Activated CD4-positive, alpha-beta T cell treated with anti-CD3 and anti-CD28 coated beads, Interleukin-2, amount 50 U/mL, for 24 hours (primary cell): ENCODE data around the gene PSG5.
"Not testable (repeated sequence)": the region's sequence is repeated elsewhere in the genome, so short reads cannot be mapped to it uniquely, and the experiment has no call there.

Source experiments
- DNase-seq, 2 donors: peaks; one replicate each; pipeline ENCODE4 v3.0.0-alpha.2; 2020; ENCODE audit warnings: low read depth in 1 of 2, low spot score in 1 of 2

The PSG5 gene

DNA sequence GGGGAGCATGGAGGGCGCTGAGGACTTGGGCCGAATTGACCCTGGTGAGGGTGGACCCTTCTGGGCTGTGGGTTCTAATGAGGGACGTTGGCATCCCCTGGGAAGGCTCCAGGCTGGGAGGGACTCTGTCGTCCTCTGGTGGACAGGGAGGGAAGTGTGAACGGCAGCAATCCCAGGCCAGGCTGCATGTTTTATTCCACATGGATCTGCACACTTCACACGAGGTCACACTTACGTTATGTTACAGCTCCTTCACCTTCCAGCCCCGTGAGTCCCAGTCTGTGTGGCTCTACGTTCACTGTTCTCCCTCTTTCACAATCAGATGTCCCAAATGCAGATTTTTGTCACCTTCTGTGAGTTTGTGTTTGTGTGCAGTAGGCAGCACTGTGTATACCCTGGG is 1.8 kb upstream of the PSG5 start:
- DNase-seq, result not testable (repeated sequence)

DNA sequence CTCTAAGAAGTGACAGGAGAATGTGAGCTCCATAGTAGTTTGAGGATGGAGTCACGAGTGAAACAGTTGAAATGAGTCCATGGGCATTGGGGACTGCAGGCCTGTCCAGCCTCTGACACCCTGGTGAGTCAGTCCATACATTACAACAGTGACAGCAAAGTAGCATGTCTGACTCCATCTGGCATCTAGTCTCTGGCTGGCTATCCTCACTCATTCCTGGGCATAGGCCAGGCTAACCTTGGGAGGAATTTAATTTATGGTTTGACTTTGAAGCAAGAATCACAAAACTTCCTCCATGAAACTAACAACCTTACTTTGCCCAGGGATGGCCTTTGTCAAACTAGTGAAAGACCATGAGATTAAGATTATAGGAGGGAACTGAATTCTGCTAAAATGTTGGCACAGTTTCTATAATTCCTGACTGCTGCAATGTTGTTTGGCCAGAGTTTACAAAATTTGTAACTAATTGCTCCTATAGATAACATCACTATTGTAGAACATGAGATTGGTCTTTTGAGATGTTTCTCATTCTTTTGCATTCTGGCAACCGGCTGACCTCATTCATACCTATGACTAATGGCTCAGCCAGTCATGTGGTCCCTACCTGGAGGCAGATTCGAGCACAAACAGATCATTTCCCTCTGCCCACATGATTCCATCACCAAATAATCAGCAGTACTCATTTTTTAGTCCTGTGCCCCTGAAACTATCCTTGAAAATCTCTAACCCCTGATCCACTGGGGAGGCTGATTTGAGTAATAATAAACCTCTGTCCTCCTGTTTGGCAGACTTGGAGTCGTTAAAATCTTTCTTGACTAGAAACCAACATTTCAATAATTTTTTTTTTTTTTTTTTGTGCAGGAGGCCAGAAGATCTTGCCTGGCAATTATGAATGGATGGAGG is 4.2 kb downstream of the PSG5 start:
- not testable (repeated sequence) for DNase-seq

DNA sequence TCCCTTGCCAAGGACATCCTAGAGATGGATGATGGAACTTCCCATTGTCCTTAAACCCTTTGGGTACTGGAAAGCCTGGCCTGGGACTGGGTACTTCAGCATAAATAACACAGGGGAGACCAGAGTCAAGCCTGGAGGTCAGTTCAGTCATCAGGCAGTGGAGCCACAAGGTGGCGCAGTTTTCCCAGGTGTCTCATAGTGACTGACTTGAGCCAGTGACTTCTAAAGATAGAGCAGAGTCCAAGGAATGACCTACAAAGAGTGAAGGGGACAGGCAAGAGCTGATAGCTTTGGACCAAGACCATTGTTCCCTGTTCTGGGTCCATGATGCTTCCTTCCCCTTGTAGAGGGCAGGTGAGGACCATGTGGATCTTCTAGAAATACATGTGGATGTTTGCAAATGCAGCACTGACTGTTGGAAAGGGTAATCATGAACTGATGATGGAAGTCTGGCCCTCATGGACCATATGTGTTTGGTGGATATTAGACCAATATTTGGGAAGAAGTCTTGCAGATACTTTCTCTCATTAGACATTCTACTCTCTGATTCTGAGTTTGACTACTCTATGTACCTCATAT is 6.7 kb downstream of the PSG5 start:
- DNase-seq, result not testable (repeated sequence)

DNA sequence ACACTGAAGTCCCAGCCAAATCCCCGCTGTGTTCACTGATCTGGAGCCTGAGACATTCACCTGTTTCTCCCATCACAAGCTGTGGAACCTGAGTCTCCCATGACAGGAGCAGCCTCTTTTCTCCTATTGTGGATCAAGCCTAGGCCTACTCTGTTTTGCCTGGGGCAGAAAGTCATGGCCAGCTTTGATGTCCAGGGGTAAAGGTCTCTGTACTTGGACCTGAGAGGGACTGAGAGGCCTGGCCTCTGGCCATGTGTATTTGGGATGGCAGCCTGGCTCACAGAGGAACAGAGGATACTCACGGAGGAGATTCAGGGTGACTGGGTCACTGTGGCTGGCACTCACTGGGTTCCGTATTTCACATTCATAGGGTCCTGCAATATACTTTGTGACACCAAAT is 7.8 kb downstream of the PSG5 start:
- DNase-seq, result not testable (repeated sequence)

DNA sequence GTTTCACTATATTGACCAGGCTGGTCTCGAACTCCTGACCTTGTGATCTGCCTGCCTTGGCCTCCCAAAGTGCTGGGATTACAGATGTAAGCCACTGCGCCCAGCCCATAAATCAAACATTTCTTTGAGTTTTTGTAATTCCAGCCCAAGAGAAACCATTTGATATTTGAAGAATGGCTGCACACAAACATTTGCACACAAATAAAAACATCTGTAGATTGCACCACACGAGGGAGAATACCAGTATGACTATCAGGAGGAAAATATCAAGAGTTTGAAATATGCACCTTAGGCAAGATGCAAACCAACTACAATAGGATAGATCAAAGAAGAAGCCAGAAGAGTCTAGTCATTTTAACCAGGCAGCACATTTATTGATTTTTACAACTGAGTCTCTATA is 20.4 kb downstream of the PSG5 start:
- not testable (repeated sequence) for DNase-seq

DNA sequence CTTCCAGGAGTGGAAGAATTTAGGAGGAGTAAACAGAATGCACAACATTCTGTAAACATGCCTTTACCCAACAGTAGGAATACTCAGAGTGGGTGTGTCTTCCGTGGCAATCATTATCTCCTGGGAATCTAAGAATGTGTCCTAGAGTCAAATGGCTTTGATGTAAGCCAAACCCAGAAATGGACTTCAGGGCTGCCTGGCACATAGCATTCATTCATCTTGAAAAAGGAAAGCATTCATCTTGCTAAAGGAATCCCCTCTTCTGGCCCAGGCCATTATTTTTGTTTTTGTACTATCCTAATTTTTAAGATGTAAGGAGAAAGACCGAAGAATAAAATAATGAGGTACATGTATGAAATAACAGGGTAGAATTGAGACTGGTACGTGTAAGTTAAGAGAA is 23.2 kb downstream of the PSG5 start:
- DNase-seq, result not testable (repeated sequence)

DNA sequence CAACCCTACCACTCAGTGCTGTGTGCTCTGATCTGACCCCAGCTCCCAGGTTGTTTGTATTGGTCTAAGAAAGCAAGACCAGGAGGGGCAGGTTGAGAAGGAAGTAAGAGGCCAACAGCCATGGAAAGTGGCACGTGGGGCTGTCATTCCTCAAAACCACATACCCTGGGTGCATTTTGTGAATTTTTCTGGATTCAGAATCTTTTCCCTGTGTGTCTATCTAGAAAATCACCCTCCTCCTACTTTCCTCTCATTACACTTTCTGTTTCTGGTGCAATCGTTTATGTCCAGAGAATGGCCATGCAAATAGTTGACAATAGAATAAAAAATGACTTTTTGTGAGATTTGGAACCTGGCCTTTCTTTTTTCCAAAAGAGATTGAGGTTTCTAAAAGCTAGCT is 24.1 kb downstream of the PSG5 start:
- DNase-seq, result not testable (repeated sequence)

DNA sequence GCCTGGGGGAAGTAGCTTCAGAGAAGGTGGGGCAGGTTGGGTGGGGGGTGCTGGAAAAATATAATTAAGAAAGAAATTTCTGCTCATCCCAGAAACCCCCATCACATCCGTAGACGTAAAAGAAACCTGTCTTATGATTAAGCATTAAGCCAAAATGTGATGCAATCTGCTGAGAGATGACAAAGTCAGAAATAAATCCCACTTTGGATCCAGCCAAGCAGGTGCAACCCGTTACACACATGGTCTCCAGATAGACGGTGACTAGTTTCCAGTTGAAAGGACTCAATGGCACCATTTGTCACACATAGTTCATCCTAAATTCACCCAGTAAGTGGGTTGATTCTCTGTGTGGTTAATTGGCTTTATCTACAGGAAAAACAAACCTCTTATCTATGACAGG is 34.1 kb downstream of the PSG5 start:
- no peak for DNase-seq

DNA sequence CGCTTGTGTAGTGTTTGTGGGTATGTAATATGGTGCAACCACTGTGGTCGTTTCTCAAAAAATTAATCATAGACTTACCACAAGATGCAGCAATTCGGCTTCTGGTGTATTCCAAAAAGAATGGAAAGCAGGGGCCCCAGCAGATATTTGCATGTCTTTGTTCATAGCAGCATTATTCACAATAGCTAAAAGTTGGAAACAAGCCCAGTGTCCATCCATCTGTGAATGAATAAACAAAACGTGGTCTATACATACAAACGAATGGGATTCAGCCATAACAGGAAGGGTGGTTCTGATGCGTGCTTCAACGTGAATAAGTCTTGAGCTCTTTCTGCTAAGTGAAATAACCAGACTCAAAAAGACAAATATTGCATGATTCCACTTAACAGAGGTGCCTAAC is 36.5 kb downstream of the PSG5 start:
- not testable (repeated sequence) for DNase-seq

DNA sequence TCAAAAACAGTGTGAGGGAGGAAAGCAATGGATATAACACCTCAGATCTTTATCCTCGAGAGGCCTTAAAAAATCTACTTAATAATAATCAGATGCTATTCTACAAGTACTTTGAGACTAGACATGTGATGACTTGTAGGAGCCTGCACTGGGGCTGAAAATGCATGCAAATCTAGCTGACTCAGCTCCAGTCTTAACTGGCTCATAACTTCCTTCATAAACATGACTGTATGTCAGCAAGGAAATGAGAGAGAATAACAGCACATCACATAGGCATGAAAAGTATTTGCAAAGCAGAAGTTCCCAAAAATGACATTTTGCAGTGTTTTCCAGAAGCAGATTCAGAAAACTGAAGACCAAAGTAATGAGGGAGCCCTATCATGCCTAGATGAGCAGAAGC is 38.1 kb downstream of the PSG5 start:
- DNase-seq, result no peak

DNA sequence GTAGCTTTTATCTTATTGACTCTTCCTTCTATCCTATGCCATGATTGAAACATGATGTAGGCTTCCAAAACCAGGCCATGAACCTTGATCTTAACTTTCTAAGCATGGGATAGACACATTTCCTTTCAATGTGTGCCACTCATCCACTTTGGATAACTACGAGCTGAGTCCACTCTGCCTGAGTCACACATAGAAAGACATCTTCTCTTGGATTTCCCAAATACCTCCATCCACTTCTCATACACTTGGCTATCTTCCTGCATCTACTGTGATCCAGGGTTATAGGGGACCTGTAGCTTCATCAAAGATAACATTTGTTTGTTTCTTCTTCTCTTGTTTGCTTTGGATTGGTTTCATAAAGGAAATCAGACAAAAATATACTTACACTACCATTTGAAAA is 44.6 kb downstream of the PSG5 start:
- not testable (repeated sequence) for DNase-seq

DNA sequence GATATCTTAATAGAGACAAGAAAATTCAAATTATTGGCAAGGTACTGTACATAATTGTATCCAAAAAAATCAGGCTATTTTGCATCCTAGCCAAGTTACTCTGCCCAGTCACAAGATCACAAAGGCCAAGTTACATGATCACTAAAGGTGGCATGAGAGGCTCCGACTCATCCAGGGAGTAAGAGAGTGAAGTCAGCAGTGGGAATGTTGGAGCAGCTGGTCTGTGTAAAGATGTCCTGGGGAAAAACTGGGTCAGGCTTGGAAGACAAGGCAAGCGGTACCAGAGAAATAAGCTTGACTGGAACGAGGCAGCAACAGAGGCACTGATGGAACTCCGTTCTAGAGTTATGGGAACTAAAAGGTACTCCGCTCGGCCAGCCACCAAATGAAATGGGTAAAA is 53.6 kb downstream of the PSG5 start:
- DNase-seq, result no peak

DNA sequence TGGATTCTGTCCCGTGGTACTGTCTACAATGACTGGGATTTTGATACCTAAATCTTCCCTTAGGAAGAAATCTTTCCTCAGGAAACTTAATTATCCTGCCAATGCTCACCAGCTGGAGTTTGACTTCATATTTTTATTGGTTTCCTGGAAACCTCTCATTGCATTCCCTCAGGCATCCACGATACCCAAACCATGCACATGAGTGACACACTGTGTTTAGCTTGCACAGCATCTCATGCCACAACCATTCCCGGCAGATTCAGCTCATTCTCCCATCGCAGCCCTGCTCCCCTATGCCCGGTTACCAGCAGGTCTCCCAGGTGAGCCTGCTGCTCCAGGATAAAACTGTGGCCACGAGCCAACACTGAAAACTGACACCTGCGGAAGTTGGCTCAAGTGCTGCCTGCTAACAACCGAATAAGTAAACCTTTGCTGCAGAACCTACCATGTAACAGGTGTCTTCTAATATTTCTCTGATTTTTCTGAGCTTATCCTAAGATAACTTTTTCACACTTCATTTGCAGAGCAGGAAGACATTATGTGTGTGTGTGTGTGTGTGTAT is 55.0 kb downstream of the PSG5 start:
- DNase-seq, result not testable (repeated sequence)

DNA sequence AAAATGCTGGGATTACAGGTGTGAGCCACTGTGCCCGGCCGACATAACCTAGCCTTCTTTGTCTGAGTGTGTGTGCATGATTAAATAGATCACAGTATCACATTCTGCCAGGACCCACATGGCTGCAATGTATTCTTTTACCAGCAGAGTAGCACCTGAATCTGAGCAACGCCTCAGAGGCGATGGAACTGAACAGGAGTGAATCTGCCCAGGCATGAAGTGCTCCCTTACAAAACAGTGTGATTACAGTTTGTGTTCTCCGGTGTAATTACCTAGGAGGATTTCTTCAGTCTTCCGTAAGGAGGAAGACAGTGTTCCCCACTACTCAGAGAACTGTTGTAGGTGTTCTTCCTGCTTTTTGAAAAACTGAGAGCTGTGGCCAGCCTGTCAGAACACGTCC is 57.1 kb downstream of the PSG5 start:
- not testable (repeated sequence) for DNase-seq

DNA sequence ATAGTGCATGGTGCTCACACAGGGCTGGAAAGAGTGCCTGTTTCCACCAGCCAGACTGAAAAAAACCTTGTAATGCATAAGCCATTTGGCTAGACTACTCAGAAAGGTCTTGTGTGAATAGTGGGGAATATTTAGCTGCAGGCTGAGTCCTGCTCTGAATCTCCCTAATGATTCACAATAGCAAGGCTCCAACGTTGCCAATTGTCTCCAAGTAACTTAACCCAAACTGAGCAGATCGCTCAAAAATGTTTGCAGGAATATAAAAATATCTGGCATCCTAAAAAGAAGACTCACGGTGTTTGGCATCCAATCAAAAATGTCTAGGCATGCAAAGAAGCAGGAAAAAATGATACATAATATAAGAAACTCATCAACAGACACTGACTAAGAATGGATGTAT is 59.0 kb downstream of the PSG5 start:
- not testable (repeated sequence) for DNase-seq

DNA sequence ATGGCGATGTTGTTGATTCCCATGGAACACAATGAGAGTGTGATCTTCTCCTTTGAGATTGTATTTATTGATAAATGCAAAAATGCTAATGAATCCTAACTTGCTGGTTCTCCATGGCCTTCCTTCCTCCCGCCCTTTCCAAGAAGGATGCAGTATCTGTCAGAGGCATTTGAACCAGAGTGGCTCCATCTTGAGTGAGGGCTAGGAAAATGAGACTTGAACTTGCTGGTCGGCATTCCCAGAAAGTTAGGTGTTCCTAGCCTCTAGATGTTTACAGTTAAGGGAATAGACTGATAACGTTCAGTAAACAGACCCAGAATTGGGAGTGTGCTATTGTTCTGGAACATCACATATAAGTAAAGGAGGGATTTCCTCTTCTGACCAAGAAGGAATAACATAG is 59.6 kb downstream of the PSG5 start:
- no peak for DNase-seq

DNA sequence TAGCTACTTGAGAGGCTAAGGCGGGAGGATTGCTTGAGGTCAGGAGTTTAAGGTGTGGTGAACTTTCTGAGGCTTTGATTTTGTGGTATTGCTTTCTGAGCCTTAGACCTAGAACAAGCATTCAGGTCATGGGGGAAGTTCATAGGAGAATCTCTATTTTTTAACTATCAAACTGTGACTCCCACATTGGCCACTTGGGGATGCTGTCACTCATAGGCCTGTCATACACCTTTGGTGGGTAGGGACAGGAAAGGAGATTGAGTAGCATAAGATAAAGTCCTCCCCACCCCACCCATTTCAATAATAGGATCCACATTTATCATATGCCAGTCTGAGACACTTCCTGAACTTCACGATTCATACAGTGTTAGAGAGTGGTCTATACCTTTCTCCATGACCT is 62.0 kb downstream of the PSG5 start:
- no peak for DNase-seq

DNA sequence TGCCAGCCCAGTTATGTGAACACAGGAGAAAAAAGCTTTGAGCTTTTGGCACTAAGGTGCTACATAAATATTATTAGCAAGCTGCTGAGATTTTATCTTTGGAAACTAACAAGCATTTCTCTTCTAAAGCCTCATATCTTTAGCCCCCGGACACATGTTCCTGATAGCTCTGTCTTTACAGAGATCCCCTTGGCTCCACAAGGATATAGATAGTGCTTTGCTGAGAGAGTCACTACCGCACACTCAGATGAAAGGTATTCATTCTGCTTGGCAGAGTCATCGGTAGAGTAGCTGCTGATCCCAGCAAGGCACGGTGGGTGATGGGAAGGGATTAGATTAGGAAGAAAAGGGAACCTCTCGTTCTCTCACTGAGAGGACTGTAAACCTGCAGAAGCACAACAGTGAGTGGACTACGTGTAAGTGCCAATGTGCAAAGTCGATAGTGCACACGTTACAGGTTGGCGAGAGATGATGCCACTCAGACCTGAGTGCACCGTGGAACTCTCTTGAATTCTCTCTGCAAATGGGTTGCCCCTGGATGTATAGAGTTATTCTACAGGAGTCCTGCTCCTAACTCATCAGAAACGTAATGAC is 65.8 kb downstream of the PSG5 start:
- not testable (repeated sequence) for DNase-seq

DNA sequence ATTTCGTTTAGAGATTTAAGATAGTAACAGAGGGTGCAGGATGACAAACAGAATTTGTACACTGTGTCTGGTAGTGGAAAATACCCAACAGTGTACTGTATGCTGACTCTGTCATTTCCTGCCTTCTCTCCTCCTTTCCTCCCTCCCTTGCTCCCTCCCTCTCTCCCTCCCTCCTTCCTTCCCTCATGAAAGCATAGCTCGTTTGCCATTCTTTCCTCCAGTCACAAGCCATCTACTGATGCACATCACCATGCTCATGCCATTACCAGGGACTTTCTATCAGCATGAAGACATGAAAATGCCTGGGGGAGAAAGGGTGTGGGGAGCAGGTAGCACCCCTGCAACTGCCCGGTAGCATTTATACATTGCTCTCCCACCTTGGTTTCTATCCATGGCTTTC is 66.8 kb downstream of the PSG5 start:
- not testable (repeated sequence) for DNase-seq
